WI38 (cell line): ENCODE data around the gene ERVV-1.
A peak's percentile ranks its signal among the peaks of the same experiment; 100 is the strongest.

Source experiments
- H3K4me3 ChIP-seq: 2 replicates; pipeline ENCODE4 v1.5.1; 2011; ENCODE audit warnings: low read depth, mild to moderate bottlenecking, control low read depth, low read length
- TF ChIP-seq, protein P1 (sequence below): IDR thresholded peaks from 2 replicates; pipeline ENCODE4 v1.5.1; 2012; ENCODE audit warnings: low read depth, mild to moderate bottlenecking, control low read depth, low read length

ERVV-1 gene

GRCh38 chr19:52992109-52993004 lies 21.4 kb upstream of the ERVV-1 start:
- no peak overlapping the region; the same call in 1 of the 2 replicates for H3K4me3 ChIP-seq
- TF ChIP-seq, protein P1, sequence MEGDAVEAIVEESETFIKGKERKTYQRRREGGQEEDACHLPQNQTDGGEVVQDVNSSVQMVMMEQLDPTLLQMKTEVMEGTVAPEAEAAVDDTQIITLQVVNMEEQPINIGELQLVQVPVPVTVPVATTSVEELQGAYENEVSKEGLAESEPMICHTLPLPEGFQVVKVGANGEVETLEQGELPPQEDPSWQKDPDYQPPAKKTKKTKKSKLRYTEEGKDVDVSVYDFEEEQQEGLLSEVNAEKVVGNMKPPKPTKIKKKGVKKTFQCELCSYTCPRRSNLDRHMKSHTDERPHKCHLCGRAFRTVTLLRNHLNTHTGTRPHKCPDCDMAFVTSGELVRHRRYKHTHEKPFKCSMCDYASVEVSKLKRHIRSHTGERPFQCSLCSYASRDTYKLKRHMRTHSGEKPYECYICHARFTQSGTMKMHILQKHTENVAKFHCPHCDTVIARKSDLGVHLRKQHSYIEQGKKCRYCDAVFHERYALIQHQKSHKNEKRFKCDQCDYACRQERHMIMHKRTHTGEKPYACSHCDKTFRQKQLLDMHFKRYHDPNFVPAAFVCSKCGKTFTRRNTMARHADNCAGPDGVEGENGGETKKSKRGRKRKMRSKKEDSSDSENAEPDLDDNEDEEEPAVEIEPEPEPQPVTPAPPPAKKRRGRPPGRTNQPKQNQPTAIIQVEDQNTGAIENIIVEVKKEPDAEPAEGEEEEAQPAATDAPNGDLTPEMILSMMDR = no peak

GRCh38 chr19:52993342-52994178 lies 20.2 kb upstream of the ERVV-1 start:
- H3K4me3 ChIP-seq = peak overlapping the region; percentile 58
- TF ChIP-seq, protein P1 = no peak

DNA sequence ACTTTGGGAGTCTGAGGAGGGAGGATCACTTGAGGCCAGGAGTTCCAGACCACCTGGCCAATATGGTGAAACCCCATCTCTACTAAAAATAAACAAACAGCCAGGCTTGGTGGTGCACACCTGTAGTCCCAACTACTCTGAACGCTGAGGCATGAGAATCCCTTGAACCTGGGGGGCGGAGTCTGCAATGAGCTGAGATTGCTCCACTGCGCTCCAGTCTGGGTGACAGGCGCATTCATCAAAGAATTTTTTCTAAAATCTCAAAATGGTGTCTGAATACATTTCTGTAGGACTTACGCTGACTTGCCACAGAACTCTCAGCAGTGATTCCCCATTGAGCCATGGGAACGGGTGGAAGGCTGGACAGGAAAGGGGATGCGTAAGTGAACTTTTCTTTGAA lies 18.0 kb upstream of the ERVV-1 start:
- TF ChIP-seq, protein P1 = no peak
- no peak overlapping the region for H3K4me3 ChIP-seq

DNA sequence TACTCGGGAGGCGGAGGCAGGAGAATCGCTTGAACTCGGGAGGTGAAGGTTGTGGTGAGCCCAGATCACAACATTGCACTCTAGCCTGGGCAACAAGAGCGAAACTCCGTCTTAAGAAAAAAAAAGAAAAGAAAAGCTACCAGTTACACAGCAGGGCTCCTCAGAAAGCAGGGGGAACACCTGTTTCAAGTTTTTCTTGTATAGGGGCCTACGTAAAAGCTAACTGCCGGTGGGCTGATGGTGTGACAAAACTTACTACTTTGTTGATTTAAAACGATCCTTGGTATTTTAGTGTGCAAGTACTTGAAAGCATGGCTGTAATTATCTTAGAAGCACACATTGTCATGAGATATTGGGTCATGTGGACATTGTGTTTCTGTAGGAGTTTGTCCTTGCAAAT lies 15.7 kb upstream of the ERVV-1 start:
- H3K4me3 ChIP-seq = no peak overlapping the region
- TF ChIP-seq, protein P1 = no peak

DNA sequence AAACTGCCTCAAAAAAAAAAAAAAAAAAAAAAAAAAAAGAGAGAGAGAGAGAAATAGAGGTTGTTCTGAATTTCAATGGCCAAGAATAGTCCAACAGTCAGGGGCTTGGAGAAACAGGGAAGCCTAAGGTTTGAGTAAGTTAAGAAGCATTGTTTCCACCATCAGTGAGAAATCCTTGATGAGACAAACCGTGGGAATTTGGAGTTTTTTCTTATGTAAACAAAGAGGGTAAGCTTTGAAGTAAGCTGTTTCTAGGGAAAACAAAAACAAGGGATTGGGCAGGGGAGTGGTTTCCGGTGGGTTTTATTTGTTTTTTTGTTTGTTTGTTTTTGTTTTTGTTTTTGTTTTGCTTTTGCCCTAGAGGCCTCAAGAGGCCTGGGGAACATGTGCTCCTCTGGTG lies 11.2 kb upstream of the ERVV-1 start:
- no peak overlapping the region for H3K4me3 ChIP-seq
- TF ChIP-seq, protein P1 = no peak

GRCh38 chr19:53004242-53004641 lies 9.5 kb upstream of the ERVV-1 start:
- no peak overlapping the region for H3K4me3 ChIP-seq
- TF ChIP-seq, protein P1 = no peak

- TF ChIP-seq, protein P1 = no peak
- no peak overlapping the region for H3K4me3 ChIP-seq
Measured at GRCh38 chr19:53007200-53007599, 6.5 kb upstream of the ERVV-1 start.
